ENCODE measurements around the gene NRF1.
"Not testable (repeated sequence)": the region's sequence is repeated elsewhere in the genome, so short reads cannot be mapped to it uniquely, and the experiment has no call there.

Gene NRF1

DNA sequence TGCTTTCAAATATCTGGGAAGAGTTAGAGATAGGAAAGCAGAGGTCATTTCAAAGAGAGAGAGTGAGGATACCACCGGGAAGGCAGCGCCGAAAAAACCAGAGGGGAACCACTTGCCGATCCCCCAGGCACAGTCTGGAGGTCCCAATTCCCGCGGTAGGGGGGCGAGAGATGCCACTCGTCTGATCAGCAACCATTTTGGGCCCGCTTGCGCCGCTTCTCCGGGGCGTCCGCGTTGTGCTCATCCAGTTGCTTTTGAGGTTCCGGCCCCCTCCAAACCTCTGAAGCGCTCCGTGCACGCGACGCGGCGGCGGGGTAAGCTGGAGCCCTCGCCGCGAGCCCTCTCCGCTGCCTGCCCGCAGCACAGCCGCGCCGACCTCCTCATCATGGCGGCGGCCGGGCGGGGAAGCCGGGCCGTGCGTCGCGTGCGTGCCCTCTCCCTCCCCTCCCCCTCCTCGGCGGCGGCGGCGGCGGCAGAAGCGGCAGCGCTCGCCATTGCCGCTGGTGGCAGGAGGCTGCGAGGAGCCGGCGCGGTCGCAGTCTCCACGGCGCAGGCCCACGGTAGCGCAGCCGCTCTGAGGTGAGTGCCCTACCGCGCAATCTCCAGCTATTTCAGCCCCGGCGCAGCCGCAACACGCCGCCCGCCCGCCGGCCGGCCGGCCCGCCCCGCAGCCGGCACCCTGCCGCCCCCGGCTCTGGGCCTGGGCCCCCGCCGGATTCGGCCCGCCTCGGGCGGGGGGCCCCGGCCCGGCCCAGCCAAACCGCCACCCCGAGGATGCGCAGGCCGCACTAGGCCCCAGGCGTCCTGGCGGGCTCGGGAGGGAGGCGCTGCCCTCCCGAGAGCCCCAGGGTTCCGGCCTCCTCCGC lies at the start of gene NRF1:
Gene NRF1, plus strand, starts transcription at position 475 of the 866 bp plus-strand sequence. CDS start 45,632 bp downstream, outside the sequence.
- TF ChIP-seq, protein P1, sequence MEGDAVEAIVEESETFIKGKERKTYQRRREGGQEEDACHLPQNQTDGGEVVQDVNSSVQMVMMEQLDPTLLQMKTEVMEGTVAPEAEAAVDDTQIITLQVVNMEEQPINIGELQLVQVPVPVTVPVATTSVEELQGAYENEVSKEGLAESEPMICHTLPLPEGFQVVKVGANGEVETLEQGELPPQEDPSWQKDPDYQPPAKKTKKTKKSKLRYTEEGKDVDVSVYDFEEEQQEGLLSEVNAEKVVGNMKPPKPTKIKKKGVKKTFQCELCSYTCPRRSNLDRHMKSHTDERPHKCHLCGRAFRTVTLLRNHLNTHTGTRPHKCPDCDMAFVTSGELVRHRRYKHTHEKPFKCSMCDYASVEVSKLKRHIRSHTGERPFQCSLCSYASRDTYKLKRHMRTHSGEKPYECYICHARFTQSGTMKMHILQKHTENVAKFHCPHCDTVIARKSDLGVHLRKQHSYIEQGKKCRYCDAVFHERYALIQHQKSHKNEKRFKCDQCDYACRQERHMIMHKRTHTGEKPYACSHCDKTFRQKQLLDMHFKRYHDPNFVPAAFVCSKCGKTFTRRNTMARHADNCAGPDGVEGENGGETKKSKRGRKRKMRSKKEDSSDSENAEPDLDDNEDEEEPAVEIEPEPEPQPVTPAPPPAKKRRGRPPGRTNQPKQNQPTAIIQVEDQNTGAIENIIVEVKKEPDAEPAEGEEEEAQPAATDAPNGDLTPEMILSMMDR (IDR thresholded peaks at IDR 0.05; ENCODE audit: extremely low read depth, missing control alignments), result peak; percentile 18
- peak; percentile 95 for DNase-seq (ENCODE audit: low spot score)

DNA sequence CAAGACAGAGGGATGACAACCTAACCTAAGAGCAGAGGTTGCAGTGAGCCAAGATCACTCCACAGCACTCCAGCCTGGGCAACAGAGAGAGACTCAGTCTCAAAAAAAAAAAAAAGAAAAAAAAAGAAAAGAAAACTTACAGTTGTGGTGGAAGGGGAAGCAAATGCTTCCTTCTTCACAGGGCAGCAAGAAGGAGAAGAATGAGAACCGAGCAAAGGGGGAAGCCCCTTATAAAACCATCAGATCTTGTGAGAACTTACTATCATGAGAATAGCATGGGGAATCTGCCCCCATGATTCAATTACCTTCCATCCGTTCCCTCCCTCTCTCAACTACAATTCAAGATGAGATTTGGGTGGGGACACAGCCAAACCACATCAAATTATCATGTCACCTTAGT lies 45.2 kb upstream of the NRF1 start:
- DNase-seq (ENCODE audit: low spot score), result not testable (repeated sequence)

DNA sequence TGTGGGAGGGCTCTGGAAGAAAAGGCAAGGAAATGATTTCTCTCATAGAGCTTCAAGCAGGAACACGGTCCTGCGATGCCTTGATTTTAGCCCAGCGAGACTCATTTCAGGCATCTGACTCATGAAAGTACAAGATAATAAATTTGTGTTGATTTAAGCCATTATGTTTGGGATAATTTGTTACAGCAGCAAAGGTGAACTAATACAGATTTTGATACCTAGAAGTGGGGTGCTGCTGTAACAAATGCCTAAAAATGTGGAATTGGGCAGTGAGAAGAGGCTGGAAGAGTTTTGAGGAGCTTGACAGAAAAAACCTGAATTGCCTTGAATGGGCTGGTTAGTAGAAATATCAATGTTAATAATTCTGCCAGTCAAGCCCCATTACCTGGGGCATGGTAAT lies 44.1 kb upstream of the NRF1 start:
- DNase-seq (ENCODE audit: low spot score), result no peak
- TF ChIP-seq, protein P1 (IDR thresholded peaks at IDR 0.05; ENCODE audit: extremely low read depth, missing control alignments), result no peak

DNA sequence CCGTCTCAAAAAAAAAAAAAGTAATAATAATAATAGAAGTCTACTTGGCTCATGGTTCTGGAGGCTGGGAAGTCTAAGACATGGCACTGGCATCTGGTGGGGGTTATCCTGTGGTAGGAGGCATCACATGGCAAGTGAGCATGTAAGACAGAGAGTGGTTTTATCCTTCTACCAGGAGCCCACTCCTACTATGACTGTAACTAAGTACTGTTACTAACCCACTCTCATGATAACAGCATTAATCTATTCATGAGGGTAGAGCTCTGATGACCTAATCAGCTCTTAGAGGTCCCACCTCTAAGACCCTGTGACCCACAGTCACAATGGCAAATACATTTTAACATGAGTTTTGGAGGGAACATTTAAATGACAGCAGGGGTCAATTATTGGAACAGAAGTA lies 43.3 kb upstream of the NRF1 start:
- TF ChIP-seq, protein P1 (IDR thresholded peaks at IDR 0.05; ENCODE audit: extremely low read depth, missing control alignments), result no peak

DNA sequence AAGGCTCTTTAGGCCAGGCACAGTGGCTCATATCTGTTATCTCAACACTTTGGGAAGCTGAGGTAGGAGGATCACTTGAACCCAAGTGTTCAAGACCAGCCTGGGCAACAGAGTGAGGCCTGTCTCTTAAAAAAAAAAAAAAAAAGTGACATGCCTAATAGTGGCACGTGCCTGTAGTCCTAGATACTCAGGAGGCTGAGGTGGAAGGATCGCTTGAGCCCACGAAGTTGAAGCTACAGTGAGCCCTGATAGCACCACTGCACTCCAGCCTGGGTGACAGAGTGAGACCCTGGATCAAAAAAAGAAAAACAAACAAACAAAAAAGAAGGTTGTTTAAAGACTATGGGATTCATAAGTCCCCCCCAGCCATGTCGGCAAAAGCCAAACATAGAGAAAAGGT lies 42.2 kb upstream of the NRF1 start:
- TF ChIP-seq, protein P1 (IDR thresholded peaks at IDR 0.05; ENCODE audit: extremely low read depth, missing control alignments), result no peak
- DNase-seq (ENCODE audit: low spot score), result no peak

More for the DNA sequence above, 43.3 kb upstream of the NRF1 start:
- no peak for DNase-seq (ENCODE audit: low spot score)

DNA sequence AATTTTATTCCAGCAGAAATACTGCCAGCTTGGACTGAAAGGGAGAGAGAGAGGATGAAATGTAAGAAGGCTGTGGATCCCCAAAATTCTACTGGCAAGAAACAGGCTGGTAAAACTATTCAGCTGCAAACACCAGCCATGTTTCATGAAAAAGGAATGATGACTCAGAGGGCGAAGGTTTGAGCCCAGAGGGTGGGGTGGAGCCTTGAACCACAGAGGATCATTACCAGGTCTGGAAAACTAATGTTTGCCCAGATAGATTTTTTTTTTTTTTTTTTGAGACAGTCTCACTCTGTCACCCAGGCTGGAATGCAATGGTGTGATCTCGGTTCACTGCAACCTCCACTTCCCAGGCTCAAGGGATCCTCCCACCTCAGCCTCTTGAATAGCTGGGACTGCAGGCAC lies 41.7 kb upstream of the NRF1 start:
- TF ChIP-seq, protein P1 (IDR thresholded peaks at IDR 0.05; ENCODE audit: extremely low read depth, missing control alignments), result no peak
- no peak for DNase-seq (ENCODE audit: low spot score)

DNA sequence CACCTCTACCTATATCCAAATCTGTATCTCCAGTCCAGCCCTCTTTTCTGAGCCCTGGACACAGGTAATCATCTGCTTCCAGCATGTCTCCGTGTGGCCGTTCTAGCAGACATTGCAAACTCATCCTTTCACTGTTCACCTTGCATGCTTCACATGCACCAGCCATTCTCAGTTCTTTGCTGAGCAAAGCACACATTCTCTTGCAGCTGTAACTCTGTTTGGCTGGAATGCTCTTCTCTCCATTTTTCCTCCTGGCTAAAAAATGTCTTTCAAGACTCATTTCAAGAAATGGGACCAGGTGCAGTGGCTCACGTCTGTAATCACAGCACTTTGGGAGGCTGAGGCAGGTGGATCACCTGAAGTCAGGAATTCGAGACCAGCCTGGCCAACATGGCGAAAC lies 40.3 kb upstream of the NRF1 start:
- DNase-seq (ENCODE audit: low spot score), result no peak
- TF ChIP-seq, protein P1 (IDR thresholded peaks at IDR 0.05; ENCODE audit: extremely low read depth, missing control alignments), result no peak

DNA sequence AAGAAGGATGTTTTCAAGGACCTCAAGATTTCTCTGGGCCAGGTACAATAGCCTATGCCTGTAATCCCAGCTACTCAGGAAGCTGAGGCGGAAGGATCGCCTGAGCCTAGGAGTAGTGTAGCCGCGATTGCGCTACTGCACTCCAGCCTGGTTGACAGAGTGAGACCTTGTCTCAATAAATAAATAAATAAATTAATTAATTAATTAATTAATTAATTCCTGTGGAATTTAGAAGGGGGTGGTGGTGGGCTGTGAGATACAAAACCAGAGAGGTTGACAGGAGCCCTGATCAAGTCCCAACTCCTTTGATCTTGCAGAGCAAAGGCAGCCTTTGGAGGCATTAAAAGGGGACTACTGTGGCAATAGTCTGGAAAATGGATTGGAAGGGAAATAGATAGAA lies 39.3 kb upstream of the NRF1 start:
- TF ChIP-seq, protein P1 (IDR thresholded peaks at IDR 0.05; ENCODE audit: extremely low read depth, missing control alignments), result no peak
- no peak for DNase-seq (ENCODE audit: low spot score)
